ENCODE data around the gene ODAD3.

- TF ChIP-seq CTCF (IDR thresholded peaks at IDR 0.05; ENCODE audit: borderline replicate concordance, extremely low read depth, low read length, poor library complexity, severe bottlenecking): no peak
- no peak for TF ChIP-seq EZH2 (IDR thresholded peaks at IDR 0.05; ENCODE audit: borderline replicate concordance, low read depth, low read length, severe bottlenecking)
These were observed 13.4 kb downstream of the ODAD3 start for GRCh38 chr19:11421371-11422098.

All from DND-41 (cell line).